GM19025 (cell line): ENCODE results near the gene ABCG1.
"Not testable (repeated sequence)": the region's sequence is repeated elsewhere in the genome, so short reads cannot be mapped to it uniquely, and the experiment has no call there.

Source experiments
- ATAC-seq: cut with Tn5 transposase; IDR thresholded peaks from one replicate; pipeline ENCODE4 v1.9.1; 2021; ENCODE audit warnings: mild to moderate bottlenecking, low read depth, moderate library complexity; ENCODE audit not compliant: unreplicated experiment

ABCG1 gene

GRCh38 chr21:42285569-42286245 is 66.8 kb downstream of the ABCG1 start:
- no peak for ATAC-seq

GRCh38 chr21:42286416-42286815 is 67.5 kb downstream of the ABCG1 start:
- ATAC-seq, result no peak

DNA sequence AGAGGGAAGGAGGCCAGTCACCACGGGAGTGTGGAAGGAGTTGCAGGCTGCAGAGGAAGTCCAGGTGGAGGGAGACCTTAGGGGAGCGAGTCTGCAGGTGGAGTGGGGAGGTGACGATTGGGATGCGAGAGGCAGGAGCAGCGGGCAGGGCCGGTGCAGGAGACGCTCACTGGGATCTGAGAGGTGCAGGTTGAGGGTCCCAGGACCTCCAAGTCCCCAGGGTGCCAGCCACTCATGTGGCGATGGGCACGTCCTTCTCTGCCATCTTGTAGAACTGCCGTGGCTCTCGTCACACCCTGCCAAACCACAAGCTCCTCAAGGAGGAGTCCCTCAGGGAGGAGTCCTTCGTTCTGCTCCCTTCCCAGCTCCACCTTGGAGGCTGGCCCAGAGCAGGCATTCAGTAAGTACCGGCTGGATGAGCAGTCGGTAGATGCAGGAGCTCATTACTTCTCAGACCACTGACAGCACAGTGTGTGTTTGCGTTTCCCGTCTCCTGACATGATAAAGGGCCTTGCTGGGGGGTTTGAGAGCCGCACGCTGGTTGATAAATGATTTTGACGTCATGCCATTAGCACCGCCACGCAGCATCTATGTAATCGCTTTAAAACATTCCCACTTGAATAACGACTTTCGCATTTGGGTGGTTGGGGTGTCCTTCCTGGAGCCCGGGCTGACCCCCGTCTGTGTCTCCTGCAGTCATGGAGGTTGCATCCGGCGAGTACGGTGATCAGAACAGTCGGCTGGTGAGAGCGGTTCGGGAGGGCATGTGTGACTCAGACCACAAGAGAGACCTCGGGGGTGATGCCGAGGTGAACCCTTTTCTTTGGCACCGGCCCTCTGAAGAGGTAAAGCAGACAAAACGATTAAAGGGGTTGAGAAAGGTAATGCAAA is 68.5 kb downstream of the ABCG1 start:
- ATAC-seq, result no peak

- no peak for ATAC-seq
Measured at GRCh38 chr21:42288962-42289361, 70.0 kb downstream of the ABCG1 start.

DNA sequence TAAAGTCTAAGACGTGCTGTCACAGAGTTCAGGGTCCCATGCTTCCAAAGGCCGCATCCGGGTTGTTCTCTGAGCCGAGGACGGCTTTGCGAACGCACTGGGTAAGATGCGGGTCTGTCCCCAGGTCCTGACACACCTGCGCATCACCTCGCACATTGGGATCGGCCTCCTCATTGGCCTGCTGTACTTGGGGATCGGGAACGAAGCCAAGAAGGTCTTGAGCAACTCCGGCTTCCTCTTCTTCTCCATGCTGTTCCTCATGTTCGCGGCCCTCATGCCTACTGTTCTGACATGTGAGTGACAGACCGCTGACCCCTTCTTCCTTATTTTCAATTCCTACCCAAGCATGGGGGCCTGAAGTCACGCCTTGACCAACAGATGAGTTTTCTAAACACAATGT is 71.0 kb downstream of the ABCG1 start:
- no peak for ATAC-seq

DNA sequence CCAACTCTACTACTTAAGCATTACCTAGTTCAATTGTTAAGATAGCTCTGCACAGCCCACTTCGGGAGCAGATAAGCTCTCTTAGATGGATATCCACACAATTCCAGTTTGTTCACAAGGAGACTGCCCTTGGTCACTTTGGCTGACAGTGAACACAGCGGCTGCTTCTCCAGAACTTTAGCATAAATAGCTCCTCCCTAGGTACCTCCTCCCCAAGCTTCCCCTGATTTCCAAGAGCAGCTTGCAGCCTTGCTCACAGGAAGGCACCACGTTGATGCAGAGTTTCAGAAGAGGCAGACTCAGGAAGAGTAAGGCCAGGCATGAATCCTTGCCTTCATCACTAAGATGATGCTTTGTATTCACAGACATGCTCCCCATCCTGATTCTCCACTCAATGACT is 71.6 kb downstream of the ABCG1 start:
- no peak for ATAC-seq

- no peak for ATAC-seq
Measured at GRCh38 chr21:42291003-42291750, 72.2 kb downstream of the ABCG1 start.

DNA sequence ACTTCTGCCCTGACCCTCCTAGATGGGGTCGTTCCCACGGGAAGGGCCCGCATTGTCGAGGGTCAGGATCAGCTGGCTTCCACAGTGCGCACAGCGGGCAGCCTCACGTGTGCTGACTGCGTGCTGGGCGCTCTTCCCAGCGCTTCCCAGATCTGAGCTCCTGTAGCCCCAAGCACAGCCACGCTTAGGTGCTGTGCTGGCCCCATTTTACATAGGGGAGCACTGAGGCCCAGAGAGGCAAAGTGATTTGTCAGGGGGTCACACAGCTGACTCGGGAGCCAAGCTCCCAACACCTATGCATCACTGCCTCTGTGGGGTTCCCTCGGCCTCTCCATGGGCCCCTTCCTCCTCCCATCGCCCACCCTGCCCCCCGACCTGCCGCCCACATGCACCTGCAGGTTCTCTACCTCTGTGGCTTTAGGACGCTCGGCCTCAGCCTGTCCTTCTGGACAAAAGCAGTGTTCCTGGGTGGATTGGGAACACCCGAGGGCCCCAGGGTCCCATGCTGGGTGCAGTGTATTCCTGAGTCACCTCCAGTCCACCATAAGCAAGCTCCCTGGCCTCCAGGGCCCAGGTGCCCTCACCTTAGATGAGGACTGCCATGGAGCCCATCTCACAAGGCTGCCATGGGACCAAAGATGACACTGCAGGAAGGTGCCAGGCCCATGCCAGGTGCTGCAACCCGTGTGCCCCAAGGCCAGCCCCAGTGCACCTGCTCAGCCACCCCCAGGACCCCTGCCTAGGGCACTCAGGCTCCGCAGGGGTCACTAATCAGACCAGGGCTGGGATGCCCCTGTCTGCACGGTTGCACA is 73.0 kb downstream of the ABCG1 start:
- no peak for ATAC-seq

DNA sequence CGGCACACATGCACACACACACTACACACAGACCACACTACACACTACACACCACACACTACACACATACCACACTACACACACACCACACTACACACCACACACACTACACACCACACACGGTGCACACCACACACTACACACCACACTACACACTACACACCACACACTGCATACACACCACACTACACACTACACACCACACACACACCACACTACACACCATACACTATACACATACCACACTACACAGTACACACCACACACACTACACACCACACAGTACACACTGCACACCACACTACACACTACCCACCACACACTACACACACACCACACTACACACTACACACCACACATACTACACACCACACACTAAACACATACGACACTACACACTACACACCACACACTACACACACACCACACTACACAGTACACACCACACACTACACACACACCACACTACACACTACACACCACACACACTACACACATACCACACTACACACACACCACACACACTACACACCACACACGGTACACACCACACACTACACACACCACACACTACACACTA is 73.7 kb downstream of the ABCG1 start:
- not testable (repeated sequence) for ATAC-seq

GRCh38 chr21:42293649-42294272 is 74.8 kb downstream of the ABCG1 start:
- ATAC-seq, result no peak

GRCh38 chr21:42294273-42294880 is 75.4 kb downstream of the ABCG1 start:
- no peak for ATAC-seq

GRCh38 chr21:42295845-42296244 is 76.9 kb downstream of the ABCG1 start:
- ATAC-seq, result no peak

- no peak for ATAC-seq
Measured at GRCh38 chr21:42296501-42296900, 77.6 kb downstream of the ABCG1 start.

DNA sequence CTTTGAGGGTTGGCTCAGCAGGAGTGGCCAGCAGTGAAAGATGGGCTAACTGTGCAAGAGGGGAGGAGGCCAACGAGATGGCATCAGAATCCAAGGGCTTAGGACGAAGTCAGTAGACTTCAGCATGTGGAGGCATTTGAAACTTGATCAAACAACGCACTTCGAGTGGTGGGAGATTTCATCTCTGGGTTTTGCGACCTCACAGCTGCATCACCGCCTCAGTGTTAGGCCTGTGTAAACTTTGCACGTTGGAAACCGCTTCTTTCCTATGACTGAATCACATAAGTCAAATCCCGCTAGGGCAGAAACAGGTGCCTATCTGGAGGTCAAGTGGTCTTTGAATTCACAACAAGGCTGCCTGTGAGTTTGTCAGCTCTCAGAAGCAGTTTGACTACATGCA is 78.4 kb downstream of the ABCG1 start:
- no peak for ATAC-seq

- no peak for ATAC-seq
Measured at GRCh38 chr21:42298237-42298636, 79.3 kb downstream of the ABCG1 start.

GRCh38 chr21:42298657-42299056 is 79.7 kb downstream of the ABCG1 start:
- ATAC-seq, result no peak

DNA sequence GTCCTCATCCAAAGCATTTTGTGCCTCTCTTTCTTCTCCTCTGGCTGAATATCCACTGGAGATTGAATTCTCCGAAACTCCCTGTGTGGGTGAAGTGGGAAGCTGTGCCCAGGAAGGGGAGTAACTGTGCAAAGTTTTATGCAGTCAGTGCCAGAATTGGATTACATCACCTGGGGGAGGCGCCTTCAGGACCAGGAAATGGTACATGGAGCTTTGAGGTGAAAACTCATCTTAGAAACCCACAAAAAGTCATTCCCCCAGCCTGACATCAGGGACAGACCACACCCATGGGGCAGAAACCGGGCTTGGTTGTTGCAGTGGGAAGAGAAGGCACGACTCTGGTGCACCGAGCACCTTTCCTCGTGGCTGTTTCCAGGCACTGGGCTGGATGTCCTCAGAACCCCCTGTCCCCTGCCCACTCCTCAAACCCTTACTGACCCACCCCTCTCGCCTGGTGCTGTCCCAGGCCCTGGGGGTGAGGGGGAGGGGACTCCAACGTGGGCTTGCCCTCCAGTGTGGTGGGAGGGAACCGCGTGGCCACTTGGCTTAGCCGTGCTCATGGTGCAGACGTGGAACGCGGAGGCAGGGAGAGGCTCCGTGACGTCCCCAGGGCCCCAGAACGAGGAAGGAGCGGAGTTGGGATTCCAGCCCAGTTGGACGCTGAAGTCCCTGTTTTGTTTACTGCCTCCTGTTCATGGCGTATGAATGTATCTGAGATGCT is 80.5 kb downstream of the ABCG1 start:
- no peak for ATAC-seq

DNA sequence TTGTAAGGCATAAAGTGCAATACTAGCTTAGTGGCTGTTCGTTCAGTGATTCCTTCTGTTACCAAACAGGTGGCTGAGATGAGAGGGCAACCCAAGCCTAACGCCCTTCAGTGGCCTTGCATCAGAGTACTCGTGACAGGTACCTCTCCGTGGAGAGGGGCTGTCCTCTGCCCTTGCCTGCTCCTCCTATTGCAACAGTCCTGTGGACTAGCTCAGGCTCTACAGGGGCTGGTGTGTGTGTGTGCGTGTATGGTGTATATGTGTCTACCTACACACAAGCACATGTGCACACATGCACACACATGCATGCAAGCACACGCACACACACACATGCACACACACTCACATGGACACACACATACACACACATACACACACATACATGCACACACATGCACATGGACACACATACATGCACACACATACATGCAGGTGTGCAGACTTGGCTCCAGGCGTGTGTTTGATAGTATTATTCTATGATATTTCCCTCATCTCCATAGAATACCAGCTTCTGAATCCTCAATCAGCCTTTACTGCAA is 81.2 kb downstream of the ABCG1 start:
- no peak for ATAC-seq
